HL-60 (cell line): ENCODE data around the gene CTBP2.

Experiments used
- DNase-seq, 2 experiments: peaks; one replicate each; pipeline ENCODE4 v3.0.0-alpha.2; 2010 to 2020; ENCODE audit warnings: low read depth in 1 of 2, low spot score in 1 of 2
- H3K27ac ChIP-seq: fragments of 250-450 bp; sonication (Bioruptor Pico); replicated peaks from 2 replicates; pipeline ENCODE4 v1.5.1; 2020; ENCODE audit warnings: mild to moderate bottlenecking, moderate library complexity
- H3K27me3 ChIP-seq: fragments of 250-450 bp; sonication (Bioruptor Pico); 2 replicates; pipeline ENCODE4 v1.5.1; 2021; ENCODE audit warnings: mild to moderate bottlenecking, moderate library complexity; ENCODE audit not compliant: insufficient read depth, poor library complexity, severe bottlenecking
- H3K4me3 ChIP-seq: replicated peaks from 2 replicates; pipeline ENCODE4 v1.5.1; 2011; ENCODE audit warnings: mild to moderate bottlenecking, control low read depth, low read length; ENCODE audit not compliant: insufficient read depth
- GABPA ChIP-seq: IDR thresholded peaks from 2 replicates; pipeline ENCODE4 v1.6.1; 2012; ENCODE audit warnings: low read depth
- POLR2AphosphoS5 ChIP-seq: IDR thresholded peaks from 2 replicates; pipeline ENCODE4 v1.6.1; 2012; ENCODE audit warnings: low read depth
- SPI1 ChIP-seq: IDR thresholded peaks from 2 replicates; pipeline ENCODE4 v1.6.1; 2012; ENCODE audit warnings: low read depth, mild to moderate bottlenecking, borderline replicate concordance
- TF ChIP-seq, protein P1 (sequence below): IDR thresholded peaks from 2 replicates; pipeline ENCODE4 v1.6.1; 2012; ENCODE audit warnings: low read depth; ENCODE audit not compliant: insufficient replicate concordance
- TF ChIP-seq, protein P2 (sequence below): IDR thresholded peaks from one replicate; pipeline ENCODE4 v1.5.1; 2011; ENCODE audit warnings: low read length, control low read depth, inconsistent platforms; ENCODE audit not compliant: insufficient read depth

CTBP2 gene

DNA sequence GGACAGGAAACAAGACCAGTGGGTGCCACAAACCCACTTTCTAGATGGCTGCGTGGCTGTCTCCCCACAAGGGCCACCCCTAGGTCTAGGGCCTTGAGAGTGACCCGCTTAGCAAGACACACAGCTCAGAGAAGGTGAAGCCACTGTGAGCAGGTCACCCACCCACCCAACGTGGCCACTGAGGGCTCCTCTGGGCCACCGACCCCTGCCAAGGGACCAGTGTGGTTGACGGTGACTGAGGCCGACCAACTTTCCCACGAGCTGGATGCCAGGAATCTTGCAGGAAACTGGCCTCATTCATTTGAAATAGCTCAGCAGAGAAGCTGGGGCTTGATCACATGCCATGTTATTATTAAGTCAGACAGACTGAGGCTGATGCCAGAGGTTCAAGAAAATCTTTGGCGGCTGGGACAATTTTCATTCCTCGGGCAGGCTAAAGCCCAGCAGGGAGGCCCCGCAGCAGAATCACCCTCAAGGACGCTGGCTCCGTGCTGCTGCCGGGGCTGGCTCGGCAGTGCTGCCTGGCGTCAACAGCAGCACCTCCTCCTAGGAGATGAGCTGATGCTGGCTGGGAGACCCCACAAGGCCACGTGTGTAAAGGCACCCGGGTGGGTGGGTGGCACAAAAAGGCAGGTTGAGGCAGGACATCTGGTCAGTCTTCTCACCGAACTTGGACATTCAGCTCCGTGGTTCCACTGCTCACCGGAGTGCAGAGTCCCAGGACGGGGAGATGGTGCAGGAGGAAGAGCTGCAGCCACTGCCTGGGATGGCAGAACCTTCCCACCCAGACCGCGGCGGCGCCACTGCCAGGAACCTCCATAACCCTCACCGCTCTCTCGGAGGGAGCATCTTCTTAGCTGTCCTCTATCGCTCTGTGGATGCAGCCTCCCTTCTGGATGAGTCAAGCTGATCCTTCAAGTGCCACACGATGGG, 160.7 kb downstream of the CTBP2 start:
- Histone ChIP-seq H3K27ac (no peak overlapping the region), H3K4me3 (no peak overlapping the region), H3K27me3 (no peaks in the 10 kb centered on the region)
- no peak for DNase-seq
- no peak for TF ChIP-seq POLR2AphosphoS5
- TF ChIP-seq, protein P1, sequence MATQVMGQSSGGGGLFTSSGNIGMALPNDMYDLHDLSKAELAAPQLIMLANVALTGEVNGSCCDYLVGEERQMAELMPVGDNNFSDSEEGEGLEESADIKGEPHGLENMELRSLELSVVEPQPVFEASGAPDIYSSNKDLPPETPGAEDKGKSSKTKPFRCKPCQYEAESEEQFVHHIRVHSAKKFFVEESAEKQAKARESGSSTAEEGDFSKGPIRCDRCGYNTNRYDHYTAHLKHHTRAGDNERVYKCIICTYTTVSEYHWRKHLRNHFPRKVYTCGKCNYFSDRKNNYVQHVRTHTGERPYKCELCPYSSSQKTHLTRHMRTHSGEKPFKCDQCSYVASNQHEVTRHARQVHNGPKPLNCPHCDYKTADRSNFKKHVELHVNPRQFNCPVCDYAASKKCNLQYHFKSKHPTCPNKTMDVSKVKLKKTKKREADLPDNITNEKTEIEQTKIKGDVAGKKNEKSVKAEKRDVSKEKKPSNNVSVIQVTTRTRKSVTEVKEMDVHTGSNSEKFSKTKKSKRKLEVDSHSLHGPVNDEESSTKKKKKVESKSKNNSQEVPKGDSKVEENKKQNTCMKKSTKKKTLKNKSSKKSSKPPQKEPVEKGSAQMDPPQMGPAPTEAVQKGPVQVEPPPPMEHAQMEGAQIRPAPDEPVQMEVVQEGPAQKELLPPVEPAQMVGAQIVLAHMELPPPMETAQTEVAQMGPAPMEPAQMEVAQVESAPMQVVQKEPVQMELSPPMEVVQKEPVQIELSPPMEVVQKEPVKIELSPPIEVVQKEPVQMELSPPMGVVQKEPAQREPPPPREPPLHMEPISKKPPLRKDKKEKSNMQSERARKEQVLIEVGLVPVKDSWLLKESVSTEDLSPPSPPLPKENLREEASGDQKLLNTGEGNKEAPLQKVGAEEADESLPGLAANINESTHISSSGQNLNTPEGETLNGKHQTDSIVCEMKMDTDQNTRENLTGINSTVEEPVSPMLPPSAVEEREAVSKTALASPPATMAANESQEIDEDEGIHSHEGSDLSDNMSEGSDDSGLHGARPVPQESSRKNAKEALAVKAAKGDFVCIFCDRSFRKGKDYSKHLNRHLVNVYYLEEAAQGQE = no peak

DNA sequence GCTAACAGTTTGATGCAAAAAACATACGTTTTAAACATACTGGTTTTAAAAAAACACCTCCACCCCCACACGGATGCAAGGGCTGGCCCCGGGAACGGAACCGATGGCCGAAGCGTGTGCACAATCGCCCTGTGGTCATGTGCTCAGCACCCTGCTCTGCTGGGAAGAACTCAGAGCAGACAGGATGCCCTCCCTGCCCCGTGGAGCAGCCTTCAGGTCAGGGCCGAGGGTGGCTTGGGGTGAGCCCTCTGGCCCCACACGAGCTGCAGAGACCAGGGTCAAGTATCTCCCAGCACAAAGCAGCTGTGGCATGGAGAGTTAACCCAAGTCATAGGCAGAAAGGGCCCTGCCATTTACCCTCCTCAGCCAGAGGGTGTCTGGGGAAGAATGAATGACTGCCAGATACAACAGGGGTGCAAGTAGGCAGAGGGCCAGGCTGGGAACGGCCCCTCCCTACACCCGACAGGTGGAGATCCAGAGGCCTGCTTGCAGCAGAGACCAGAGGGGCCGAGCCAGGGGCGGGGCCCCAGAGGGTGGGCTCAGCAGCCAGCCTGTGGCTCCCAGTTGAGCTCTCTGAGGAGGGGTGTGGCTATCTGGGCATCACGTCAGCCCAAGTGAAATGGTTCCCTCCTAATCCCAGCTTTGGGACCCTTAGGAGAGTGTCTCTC, 161.6 kb downstream of the CTBP2 start:
- no peak overlapping the region for H3K4me3 ChIP-seq
- H3K27ac ChIP-seq = no peak overlapping the region
- DNase-seq = no peak
- no peaks in the 10 kb centered on the region for H3K27me3 ChIP-seq
- TF ChIP-seq, protein P1 = no peak
- TF ChIP-seq SPI1 = no peak
- TF ChIP-seq GABPA = no peak
- TF ChIP-seq POLR2AphosphoS5 = no peak

DNA sequence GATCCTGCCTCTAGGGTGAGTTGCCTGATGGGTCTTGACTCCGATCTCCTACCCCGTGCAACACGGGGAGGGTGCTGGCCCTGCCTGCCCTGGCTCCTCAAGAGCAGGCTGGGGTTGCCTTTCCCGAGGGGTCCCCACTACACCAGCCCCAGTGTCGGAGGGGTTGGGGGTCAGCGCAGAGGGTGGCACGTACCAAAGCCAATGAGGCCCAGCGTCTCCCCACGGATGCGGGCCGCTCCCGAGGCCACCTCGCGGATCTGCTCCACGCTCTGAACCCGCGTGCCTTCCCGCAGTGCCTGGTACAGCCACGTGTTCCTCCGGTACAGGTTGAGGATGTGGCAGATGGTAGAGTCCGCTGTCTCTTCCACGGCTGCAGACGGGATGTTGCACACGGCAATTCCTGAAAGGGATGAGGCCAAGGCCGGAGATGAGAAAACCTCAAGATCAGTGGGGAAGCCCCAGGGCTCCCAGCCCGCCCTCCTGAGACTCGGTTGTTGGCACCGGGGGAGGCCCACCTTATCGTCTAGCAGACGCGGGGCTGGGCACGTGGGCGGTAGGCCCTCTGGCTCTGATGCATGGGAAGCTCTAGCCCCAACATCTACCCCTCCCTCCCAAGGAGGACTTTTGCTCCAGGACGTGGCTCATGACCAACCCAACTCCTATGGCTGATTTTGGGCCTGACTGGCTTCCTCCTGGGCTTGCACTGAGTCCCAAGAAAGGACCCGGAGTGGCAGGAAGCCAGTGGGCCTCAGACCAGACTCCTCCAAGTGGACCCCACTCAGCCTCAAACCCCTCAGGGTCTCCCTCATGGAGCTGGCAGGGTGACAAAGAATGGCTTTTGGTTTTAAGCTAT, 162.4 kb downstream of the CTBP2 start:
- H3K4me3 ChIP-seq = no peak overlapping the region
- H3K27me3 ChIP-seq = no peaks in the 10 kb centered on the region
- no peak for TF ChIP-seq SPI1
- TF ChIP-seq GABPA = no peak
- TF ChIP-seq, protein P2, sequence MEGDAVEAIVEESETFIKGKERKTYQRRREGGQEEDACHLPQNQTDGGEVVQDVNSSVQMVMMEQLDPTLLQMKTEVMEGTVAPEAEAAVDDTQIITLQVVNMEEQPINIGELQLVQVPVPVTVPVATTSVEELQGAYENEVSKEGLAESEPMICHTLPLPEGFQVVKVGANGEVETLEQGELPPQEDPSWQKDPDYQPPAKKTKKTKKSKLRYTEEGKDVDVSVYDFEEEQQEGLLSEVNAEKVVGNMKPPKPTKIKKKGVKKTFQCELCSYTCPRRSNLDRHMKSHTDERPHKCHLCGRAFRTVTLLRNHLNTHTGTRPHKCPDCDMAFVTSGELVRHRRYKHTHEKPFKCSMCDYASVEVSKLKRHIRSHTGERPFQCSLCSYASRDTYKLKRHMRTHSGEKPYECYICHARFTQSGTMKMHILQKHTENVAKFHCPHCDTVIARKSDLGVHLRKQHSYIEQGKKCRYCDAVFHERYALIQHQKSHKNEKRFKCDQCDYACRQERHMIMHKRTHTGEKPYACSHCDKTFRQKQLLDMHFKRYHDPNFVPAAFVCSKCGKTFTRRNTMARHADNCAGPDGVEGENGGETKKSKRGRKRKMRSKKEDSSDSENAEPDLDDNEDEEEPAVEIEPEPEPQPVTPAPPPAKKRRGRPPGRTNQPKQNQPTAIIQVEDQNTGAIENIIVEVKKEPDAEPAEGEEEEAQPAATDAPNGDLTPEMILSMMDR = no peak
- no peak for TF ChIP-seq POLR2AphosphoS5
- TF ChIP-seq, protein P1 = no peak
- no peak for DNase-seq
- no peak overlapping the region for H3K27ac ChIP-seq
